HG03135 (cell line): ENCODE results near the gene KREMEN1.

Experiments
- ATAC-seq: cut with Tn5 transposase; IDR thresholded peaks from one replicate; pipeline ENCODE4 v1.9.1; 2021; ENCODE audit warnings: mild to moderate bottlenecking, moderate library complexity; ENCODE audit not compliant: unreplicated experiment

The KREMEN1 gene

DNA sequence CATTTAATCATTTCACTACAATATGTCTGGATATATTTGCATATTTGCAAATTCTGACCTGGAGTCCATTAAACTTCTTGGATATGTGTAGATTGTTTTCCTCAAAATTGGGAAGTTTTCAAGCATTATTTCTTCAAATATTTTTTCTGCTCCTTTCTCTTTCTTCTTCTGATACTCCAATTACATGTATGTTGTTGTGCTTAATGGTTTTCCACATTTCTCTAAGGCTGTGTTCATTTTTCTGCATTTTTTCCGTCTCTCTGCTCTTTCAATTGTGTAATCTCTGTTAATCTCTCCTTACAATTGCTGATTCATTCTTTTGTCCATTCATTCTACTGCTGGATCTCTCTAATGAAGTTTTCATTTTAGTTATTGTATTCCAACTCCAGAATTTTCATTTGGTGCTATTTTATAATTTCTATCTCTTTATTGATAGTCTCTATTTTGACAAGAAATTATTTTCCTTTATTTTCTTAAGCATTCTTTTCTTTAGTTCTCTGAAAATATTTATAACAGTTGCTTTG is 102.5 kb downstream of the KREMEN1 start:
- ATAC-seq = no peak

DNA sequence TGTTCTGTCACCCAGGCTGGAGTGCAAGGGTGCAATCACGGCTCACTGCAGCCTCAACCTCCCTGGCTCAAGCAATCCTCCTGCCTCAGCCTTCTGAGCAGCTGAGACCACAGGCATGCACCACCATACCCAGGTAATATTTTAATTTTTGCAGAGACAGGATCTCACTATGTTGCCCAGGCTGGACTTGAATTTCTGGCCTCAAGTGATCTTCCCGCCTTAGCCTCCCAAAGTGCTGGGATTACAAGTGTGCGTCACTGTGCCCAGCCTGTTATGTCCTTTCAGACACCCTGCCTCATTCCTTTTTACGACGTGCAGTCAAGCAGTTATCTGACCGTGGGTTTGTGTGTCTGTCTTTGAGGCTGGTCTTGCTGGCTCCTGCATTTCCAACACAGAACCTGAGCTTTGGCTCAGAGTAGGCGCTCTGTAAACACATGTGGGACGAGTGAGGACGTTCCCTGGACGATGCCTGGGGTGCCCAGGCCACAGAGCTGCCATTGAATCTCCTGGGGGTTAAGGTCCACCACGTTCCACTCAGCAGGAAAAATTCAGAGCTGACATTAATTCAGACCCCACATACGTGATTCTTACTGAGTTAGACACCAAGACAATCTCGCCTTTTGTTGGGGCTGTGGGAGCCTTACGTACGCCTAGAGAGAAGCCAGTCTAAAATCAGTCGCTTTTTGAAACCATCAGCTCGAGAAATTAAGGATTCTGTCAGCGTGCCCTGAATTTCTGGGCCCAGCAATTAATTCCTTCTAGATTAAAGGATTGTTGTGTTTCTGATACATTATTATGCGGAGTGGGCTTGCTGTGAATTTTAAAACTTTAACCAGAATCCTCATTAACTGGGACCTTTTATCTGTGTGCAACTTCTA is 111.4 kb downstream of the KREMEN1 start:
- ATAC-seq = no peak

DNA sequence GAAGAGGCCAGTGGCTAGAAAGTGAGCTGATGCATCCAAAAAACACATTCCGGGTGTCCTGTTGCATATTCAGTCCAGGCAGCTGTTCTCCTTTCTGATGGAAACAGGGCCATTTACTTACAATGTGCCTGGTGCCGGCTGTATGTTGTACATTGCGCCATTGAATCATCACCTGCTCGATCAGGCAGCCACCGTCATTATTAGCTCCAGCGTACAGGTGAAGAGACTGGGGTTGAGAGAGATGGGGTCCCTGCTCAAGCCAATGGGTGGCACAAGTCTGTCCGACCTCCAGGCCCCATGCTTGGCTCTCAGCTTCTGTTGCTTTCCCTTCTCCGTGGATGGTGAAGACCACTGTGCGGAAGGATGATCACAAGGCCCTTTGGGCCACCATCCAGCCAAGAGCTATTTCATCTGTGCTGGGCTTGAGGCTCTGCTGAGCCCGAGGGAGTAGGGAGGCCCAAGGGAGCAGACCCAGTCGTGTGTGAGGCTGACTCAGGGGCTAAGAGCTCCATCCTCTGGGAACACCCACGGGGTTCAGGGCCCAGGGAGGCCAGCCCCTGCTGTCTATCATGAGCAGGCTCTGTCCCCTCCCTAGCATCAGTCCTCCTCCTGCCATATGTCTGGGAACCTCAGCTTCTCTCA is 112.1 kb downstream of the KREMEN1 start:
- ATAC-seq = no peak

DNA sequence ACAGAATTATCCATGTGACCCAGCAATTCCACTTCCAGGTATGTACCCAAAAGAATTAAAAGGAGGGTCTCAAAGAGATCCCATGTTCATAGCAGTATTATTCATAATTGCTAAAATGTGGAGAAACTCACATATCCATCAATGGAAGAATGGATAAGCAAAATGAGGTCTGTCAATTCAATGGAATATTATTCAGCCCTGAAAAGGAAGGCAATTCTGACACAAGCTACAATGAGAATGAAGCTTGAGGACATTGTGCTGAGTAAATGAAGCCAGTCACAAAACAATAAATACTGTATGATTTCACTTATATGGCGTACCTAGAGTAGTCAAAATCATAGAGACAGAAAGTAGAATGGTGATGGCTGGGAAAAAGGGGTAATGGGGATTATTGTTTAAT is 113.5 kb downstream of the KREMEN1 start:
- ATAC-seq = no peak

DNA sequence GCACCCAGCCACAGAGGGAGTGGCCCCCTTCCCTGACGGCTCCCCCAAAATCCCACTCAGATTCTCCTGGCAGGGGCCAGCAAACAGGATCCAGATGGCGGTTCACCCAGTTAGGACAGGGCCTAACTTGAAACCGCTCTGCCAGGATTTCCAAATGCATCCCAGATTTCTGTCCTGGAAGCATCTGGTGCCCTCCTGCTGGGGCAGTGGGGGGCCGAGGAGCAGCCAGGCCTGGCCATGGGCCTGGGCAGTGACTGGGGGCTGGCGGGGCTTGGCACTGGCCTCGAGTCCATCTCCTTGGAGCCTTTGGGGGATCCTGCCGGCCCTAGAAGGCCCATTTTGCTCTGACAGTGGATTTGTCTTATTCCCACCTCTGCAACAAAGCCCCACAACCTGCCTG is 115.0 kb downstream of the KREMEN1 start:
- ATAC-seq = no peak

DNA sequence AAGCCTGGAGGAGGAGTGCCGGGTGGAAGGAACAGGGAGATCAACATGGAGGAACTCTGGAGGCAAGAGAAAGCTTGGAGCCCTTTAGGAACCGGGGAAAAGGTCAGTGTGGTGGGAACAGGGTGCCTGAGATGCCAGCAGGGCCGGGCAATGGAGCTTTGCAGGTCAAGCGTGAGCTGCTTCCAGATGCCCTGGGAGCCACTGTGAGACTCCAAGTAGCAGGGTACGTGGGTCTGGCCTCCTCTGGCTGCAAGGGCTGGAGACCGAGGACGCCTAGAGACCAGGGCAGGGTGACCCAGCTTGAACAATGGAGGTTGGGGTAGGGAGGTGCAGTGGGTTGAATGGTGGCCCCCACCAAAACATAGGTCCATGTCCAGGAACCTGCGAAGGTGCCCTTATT is 117.2 kb downstream of the KREMEN1 start:
- ATAC-seq = no peak

DNA sequence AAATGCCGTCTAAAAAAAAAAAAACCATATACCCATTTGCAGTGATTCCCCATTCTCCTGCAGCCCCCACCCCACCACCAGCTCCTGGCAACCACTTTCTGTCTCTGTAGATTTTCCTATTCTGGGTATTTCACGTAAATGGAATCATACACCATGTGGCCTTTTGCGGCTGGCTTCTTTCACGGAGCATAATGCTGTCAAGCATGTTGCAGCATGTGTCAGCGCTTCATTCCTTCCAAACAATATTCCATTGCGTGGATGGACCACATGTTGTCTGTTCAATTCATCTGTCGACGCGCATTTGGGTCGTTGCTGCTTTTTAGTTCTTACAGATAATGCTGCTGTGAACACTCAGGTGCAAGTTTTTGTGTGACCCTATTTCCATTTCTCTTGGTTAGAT is 118.1 kb downstream of the KREMEN1 start:
- ATAC-seq = no peak

DNA sequence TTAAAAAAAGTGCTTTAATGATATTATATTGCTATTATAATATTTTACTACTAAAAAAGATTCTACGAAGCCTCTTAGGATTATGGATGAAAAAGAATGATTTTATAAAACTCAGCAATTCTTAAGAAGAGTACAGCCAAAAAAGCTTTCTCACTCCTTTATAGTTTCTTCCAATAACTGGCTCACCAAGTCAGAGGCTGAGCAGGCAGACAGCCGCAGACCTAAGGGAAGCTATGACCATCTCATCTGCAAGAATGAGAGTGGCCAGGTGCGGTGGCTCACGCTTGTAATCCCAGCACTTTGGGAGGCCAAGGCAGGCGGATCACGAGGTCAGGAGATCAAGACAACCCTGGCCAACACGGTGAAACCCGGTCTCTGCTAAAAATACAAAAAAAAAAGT is 120.2 kb downstream of the KREMEN1 start:
- no peak for ATAC-seq

DNA sequence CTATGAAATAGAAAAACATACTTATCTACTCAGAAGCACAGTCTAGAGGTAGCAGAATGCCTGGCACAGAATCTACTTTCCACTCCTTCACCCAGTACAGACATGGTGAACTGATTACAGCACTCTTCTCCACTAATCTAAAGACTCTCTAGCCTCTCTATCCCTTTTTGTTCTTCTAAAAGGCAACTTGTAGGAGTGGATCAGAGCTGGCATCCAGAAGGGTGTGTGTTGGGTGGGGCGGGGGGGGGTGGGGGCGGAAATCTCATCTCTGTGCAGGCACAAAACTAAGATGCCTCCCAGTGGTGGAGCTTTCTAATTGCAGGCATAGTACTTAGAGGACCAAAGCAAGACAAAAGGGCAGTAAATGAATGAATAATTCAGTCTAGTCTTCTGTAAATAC is 121.3 kb downstream of the KREMEN1 start:
- ATAC-seq = no peak

DNA sequence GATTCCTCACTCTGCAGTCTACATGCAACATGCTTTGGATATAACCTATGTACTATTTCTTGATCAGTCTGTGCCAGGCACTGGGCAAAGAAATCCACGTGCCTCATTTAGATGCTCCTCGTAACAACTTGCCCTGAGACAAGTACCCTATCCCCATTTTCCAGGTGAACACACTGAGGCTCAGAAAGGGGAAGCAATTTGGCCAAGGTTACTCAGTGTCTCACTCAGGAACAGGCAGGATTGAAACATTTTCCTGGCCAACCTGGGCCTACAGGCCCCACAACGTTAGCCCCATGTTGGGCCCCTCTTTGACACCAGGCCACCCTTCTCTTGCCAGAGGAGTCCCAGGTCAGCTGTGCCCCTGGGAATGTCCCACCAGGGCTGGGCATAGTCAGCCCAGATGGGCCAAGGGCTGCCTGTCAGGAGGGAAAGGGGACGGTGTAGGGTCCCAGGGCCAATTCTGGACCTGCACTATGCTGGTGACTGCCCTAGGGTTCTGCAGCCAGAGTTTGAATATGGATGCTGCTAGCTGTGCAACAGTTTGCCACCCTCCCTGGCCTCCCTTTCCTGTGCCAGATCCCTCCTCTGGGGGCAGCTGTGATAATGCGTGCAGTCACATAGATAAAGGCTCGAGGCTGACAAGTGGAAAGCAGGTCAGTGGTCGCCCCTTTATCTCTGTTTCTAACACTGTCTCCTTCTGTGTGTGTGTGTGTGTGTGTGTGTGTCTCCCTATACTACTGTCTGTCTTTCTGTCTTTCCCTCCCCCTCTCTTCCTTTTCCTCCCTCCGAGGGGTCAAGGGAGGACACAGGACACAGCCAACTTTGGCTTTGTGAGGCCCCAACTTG is 122.5 kb downstream of the KREMEN1 start:
- ATAC-seq = no peak

DNA sequence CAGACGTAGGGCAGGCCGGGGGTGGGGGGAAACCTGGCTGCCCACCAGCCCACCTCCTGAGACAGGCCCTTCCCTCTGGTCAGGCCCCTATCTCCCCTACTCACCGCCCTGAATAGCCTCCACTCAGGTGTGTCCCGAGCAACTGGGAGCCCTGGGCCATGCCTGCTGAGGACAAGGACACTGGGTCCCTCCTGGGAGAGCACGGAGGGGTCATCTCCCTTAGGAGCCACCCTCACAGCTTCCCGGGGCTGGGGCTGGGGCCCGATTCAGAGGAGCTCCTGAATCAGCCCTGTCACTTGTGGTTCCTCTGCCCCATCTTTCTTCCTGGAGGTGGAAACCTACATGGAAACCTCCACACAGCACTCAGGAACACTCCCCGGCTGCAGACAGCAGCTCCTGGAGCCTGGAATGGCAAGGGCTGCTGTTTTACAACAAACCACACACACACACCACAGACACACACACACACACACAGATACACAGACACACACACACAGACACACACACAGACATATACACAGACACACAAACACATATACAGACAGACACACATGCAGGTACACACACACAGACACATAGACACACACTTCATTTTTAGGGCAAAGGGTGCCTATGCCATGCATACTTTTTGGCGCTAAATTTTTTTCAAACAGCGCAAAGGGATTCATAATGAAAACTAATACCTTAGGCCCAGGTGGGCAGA is 123.3 kb downstream of the KREMEN1 start:
- no peak for ATAC-seq

DNA sequence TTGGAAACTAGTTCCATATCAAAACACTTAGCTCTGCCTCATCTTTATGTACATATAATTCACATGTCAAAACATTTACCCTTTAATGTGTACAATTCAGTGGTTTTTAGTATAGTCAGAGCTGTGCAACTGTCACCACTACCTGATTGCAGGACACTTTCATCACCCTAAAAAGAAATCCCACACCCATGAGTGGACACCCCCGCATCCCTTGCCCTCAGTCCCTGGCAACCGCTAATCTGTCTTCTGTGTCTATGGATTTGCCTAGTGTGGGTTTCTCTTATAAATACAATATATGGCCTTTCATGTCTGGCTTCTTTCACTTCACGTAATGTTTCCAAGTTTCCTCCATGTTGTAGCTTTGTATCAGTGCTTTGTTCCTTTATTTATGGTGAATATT is 124.3 kb downstream of the KREMEN1 start:
- no peak for ATAC-seq

DNA sequence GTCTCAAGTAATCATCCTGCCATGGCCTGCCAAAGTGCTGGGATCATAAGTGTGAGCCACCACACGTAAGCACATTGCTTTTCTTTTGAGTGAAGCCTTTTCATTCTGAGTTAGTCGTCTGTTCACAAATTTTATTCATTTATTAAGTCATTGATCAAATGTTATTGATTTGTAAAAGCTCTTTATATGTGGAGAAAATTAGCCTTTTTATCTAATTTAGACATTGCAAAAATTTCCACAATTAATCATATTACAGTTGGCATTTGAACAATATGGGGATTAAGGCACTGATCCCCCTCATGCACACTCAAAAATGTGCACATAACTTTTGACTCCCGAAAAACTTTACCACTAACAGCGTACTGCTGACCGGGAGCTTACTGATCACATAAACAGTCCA is 125.4 kb downstream of the KREMEN1 start:
- ATAC-seq = no peak

DNA sequence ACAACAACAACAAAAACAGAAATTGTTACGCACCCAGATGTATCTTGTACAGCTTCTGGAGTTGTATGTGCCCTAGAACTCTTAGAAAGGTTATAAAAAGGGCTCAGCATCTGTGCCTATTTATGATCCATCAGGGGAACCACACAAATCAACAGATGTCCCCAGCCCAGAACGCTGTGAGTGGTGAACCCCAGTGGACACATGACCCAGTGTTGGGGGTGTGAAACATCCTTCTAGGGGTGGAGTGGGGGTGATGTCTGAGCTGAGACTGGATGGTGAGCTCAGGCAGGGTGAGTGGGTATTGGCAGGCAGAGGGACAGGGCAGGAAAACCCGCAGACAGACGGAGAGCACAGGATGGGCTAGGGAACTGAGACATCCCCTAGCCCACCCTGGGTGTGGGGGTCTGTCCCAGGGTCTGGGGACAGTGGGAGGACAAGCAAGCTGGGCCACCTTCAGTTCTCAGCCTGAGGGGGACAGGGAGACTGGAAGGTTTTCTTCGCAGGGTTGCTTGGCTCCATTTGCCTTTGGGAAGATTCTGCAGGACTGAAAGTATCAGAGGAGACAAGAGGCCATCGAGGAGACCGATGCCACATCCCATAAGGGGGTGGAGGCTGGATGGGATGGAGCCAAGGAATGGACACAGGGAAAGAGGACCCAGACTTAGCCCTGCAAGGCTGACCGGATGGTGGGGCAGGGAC is 127.0 kb downstream of the KREMEN1 start:
- ATAC-seq = no peak

DNA sequence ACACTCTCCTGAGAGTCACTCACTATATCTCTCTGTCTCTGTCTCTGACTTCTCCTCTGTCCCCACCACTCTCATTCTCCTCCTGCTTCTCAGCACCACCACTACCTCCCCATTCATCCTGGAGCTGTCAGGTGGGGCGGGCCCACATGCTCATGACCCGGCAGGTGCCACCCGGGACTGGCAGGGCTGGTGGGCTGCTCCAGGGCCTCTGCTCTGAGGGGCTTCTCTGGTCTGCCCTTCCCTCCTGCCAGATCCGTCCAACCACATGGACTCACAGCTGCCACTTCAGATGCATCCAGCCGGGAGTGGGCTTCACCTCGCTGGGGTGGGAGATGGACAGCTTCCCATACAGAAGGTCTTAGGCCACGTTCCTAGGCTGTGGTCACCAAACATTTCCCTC is 128.1 kb downstream of the KREMEN1 start:
- no peak for ATAC-seq

DNA sequence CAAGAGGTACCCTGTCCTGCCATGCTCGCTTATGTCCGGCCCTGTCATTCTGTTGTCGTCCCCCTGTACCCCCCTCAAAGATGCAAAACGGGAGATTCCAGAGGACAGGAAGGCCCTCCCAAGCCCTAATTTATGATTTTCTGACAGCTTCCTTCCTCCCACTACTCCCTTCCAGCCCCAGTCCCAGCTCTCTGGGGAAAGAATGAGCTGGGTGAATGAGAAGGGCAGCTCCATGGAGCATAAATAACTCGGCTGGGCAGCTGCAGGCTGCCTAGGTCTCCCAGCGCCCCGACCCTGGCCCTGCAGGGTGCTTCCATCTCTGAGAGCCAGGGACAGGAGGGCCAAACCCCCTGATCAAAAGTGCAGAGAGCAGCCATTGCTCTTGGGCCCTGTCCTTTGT is 128.9 kb downstream of the KREMEN1 start:
- ATAC-seq = no peak

DNA sequence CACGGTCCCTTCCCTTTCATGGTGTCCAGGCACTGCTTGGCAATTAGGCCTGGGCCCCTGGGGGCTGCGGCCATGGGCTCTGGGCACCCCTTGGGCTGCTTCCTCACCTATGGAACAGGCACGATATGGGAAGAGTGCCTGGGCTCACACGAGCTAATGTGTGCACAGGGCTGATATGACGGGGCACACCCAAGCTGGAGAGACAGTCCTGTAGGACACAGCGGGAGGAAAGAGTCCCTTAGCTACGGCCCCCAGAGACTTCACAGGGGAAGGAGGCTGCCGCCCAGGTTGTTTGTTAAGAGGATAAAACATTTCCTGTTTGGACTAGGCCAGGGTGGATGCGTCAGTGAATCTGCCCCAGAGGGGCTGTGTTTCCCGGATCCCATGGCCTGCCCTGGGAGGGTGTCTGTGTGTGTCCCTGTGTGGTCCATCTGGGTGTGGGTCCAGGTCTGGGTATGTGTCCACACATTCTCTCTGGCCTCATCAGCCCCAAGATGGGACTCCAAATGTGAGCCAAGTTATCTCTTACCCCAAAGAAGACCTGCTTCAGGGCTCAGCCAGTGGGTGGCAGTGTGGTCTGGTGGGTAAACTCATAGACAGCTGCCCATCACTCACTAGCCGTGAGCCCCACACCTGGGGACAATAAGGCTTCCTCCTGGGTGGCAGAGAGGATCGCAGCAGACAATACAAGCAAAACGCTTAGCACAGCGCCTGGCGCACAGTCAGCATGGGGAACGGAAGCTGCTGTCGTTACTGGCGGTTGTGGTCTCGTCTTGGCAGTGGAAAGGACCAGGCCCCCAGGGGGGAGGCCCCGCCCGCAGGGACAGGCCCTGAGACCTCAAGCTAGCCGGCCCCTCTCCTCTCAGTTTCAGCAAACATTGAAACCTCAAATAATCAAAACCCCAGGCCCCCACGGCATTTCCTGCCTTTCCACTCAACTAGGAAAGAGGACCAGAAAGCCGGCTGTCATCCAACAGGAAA is 129.7 kb downstream of the KREMEN1 start:
- ATAC-seq = peak; percentile 62

DNA sequence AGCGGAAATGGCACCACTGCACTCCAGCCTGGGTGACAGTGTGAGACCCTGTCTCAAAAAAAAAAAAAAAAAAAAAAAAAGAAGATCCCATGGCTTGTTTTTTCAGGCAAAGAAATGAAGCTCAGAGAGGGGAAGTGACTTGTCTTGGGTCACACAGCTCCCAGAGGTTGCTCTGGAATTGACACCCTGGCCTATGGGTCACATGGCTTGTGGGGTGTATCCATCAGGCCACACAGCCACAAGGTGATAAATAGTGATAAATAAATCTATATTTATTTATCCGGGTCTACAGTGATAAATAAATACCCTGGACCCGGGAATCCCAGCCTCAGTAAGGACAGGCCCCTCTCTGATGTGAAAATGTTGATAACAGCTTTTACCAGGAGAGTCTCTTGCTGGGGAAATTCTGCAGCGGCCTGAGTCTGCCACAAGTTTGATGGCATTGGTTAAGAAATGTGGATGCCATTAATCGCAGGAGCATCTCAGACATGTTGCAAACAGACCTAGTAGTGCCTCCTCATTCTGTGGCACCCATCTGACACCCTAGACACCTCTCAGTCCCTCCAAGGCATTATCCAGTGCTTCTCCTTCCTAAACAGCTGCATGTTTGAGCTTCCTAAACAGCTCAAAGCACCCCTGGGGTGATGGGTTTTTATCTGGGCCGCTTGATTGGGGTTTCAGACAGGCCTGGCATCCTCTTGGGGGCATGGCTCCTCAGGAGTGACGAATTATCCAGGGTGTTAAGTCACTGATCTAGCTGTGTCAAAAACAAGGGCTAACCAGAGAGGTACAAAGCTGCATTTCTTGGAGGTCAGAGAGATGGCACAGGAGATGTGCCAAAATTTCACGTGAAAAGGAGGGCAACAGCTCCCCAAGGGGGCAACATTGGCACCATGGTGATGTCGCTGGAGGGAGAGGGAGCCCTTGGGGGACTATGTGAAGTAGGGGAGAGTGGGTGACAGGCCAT is 130.9 kb downstream of the KREMEN1 start:
- no peak for ATAC-seq
